K562 (cell line): Measurements from ENCODE around the gene LMO2. TPM values are rescaled to one million over a fixed set of nuclear protein-coding genes. Genes with fewer than 3 reads are reported as not detected.

ENCODE experiments used
- ATAC-seq: fragments of 200-7000 bp; cut with Tn5 transposase; 3 replicates; pipeline ENCODE4 v1.9.1; 2020; ENCODE audit warnings: moderate library complexity
- BruUV-seq: library from RNA; stranded (reverse); fragments of 400-500 nt; replicated peaks from 2 replicates; lab custom pipeline; 2021; lab: Mats Ljungman, UMichigan
- CTCF ChIA-PET: fragments of 300-600 bp; formaldehyde crosslinking; extraction: SDS; loops from one replicate; lab custom pipeline; 2021; ENCODE audit warnings: low intra/inter-chr PET ratio; lab: Yijun Ruan, JAX
- POLR2A ChIA-PET: fragments of 300-600, 350-650 bp; sonication (Branson Sonifier 250); formaldehyde crosslinking; extraction: SDS; loops from one replicate; lab custom pipeline; 2021; ENCODE audit warnings: antibody characterized with exemption, inconsistent platforms; lab: Yijun Ruan, JAX
- DNase-seq, 4 experiments: peaks; one replicate each; pipeline versions ENCODE4 v3.0.0 to v3.0.0-alpha.2; 2011 to 2018; ENCODE audit warnings: low spot score in 3 of 4, mixed read lengths in 3 of 4; ENCODE audit errors: extremely low read depth in 1 of 4
- FAIRE-seq: peaks from 2 replicates; lab custom pipeline; 2011; peaks lifted over from hg19 to GRCh38; lab: Jason Lieb, UNC
- H2AFZ ChIP-seq: 2 replicates; pipeline ENCODE4 v1.6.0; 2011; ENCODE audit warnings: low read depth, low read length, control low read depth, inconsistent platforms
- H3K27ac ChIP-seq: fragments of 200-600 bp; 3 replicates; pipeline ENCODE4 v1.8.0; 2011; ENCODE audit warnings: low read depth, mild to moderate bottlenecking, control low read depth, inconsistent platforms, low read length, moderate library complexity, mixed read lengths; ENCODE audit errors: extremely low read depth
- H3K27me3 ChIP-seq, 2 experiments: fragments of 300-600 bp in 1 of 2; 2 replicates in 1 of 2; 3 replicates in 1 of 2; pipeline versions ENCODE4 v1.6.0 to v1.8.0; 2011; ENCODE audit warnings: inconsistent platforms in 2 of 2, low read length in 2 of 2, mild to moderate bottlenecking in 1 of 2, mixed read lengths in 1 of 2, moderate library complexity in 1 of 2; ENCODE audit not compliant: control insufficient read depth in 2 of 2, insufficient read depth in 2 of 2
- H3K36me3 ChIP-seq: fragments of 300-600 bp; 3 replicates; pipeline ENCODE4 v1.8.0; 2011; ENCODE audit warnings: mild to moderate bottlenecking, low read length, inconsistent platforms; ENCODE audit not compliant: control insufficient read depth, insufficient read depth
- H3K4me1 ChIP-seq, 2 experiments: fragments of 200-600 bp in 1 of 2; replicated peaks in 1 of 2; 2 replicates in 1 of 2; 3 replicates in 1 of 2; pipeline versions ENCODE4 v1.5.1 to v1.8.0; 2011; ENCODE audit warnings: inconsistent platforms in 2 of 2, low read length in 2 of 2, mild to moderate bottlenecking in 1 of 2, mixed read lengths in 1 of 2, moderate library complexity in 1 of 2; ENCODE audit not compliant: control insufficient read depth in 2 of 2, insufficient read depth in 2 of 2
- H3K4me2 ChIP-seq: 2 replicates; pipeline ENCODE4 v1.6.1; 2011; ENCODE audit warnings: low read length, control low read depth, inconsistent platforms, mixed read lengths; ENCODE audit not compliant: insufficient read depth
- H3K4me3 ChIP-seq: fragments of 200-600 bp; sonication (generic), shearing (Covaris generic); 2 replicates; pipeline ENCODE4 v1.5.1; 2016; ENCODE audit warnings: control low read depth, inconsistent platforms
- H3K79me2 ChIP-seq: fragments of 200-600 bp; 3 replicates; pipeline ENCODE4 v1.8.0; 2011; ENCODE audit warnings: low read length, inconsistent platforms; ENCODE audit not compliant: control insufficient read depth, insufficient read depth
- H3K9ac ChIP-seq, 2 experiments: 2 replicates each; pipeline versions ENCODE4 v1.6.0 to v1.6.1; 2011; ENCODE audit warnings: low read depth in 2 of 2, low read length in 2 of 2, control low read depth in 1 of 2, inconsistent platforms in 1 of 2, mild to moderate bottlenecking in 1 of 2, mixed read lengths in 1 of 2; ENCODE audit not compliant: insufficient read depth in 1 of 2
- H3K9me1 ChIP-seq: one replicate; pipeline ENCODE4 v1.6.0; 2011; ENCODE audit warnings: inconsistent platforms, mild to moderate bottlenecking, low read length, moderate library complexity; ENCODE audit not compliant: control insufficient read depth, insufficient read depth
- H3K9me3 ChIP-seq: replicated peaks from 2 replicates; pipeline ENCODE4 v1.5.1; 2011; ENCODE audit warnings: low read depth, low read length, inconsistent platforms; ENCODE audit not compliant: control insufficient read depth, insufficient read depth
- H4K20me1 ChIP-seq: replicated peaks from 2 replicates; pipeline ENCODE4 v1.6.1; 2011; ENCODE audit warnings: low read length, inconsistent platforms, mixed read lengths; ENCODE audit not compliant: control insufficient read depth, insufficient read depth
- HMGN3 ChIP-seq: IDR thresholded peaks from 2 replicates; pipeline ENCODE4 v1.6.1; 2011; ENCODE audit warnings: borderline replicate concordance, low read depth, mild to moderate bottlenecking, mixed read lengths, low read length; ENCODE audit not compliant: insufficient read length; ENCODE audit errors: extremely low read depth
- POLR2H ChIP-seq: IDR thresholded peaks from 2 replicates; pipeline ENCODE4 v1.6.1; 2016; ENCODE audit warnings: missing genetic modification characterization, low read depth, mild to moderate bottlenecking, control low read depth, missing compliant biosample characterization, moderate library complexity
- WGBS: fragments of 100-300 bp; shearing (Covaris generic); methylation state at CpG from one replicate; pipeline ENCODE4 v1.1.6; 2016; ENCODE audit warnings: low coverage, mixed read lengths; ENCODE audit not compliant: insufficient coverage; ENCODE audit errors: missing lambda C conversion rate; 5-methylcytosine and 5-hydroxymethylcytosine counted together
- in situ Hi-C: fragments of 300-500 bp; cut with MboI; formaldehyde crosslinking; loops from 4 replicates; pipeline ENCODE4 v1.15.0; 2018; ENCODE audit warnings: inconsistent platforms, mixed read lengths
- intact Hi-C: fragments of 100-400 bp; cut with micrococcal nuclease; formaldehyde crosslinking; loops from 2 replicates; pipeline ENCODE4 v1.14.2; 2022
- polyA plus RNA-seq, 8 experiments: library from polyadenylated mRNA; depleted of rRNA in 4 of 8; stranded (reverse) in 5 of 8; unstranded in 3 of 8; fragments of >200 nt; fragmentation: Nextera tagmentation in 2 of 8; fragmentation: Illumina TruSeq in 1 of 8; extraction: Ambion mirVana in 2 of 8; extraction: Trizol in 1 of 8; gene quantifications; 2 replicates each; pipeline versions ENCODE4 v1.2.1 to v1.2.3, GENCODE V29; 2011 to 2014; ENCODE audit warnings: inconsistent platforms in 1 of 8, missing spikeins in 1 of 8
- total RNA-seq, 7 experiments: library from RNA; depleted of rRNA in 6 of 7; stranded (reverse); fragments of >200 nt in 6 of 7; fragmentation: Illumina TruSeq in 2 of 7; extraction: Trizol in 2 of 7; gene quantifications; 2 replicates each; pipeline versions ENCODE4 v1.2.1 to v1.2.3, GENCODE V29; 2011 to 2021; ENCODE audit warnings: low replicate concordance in 1 of 7
- TF ChIP-seq, protein P1 (sequence below), 2 experiments: fragments of 450-650 bp; IDR thresholded peaks; 2 replicates each; pipeline ENCODE4 v1.6.1; 2016

Gene LMO2
- total and polyA plus RNA-seq, 9 of the 15 experiments (the other 6 are each of a cell fraction or from before 2014, with no cell fraction given), result 6.9 to 126 (median 91.5) TPM

DNA sequence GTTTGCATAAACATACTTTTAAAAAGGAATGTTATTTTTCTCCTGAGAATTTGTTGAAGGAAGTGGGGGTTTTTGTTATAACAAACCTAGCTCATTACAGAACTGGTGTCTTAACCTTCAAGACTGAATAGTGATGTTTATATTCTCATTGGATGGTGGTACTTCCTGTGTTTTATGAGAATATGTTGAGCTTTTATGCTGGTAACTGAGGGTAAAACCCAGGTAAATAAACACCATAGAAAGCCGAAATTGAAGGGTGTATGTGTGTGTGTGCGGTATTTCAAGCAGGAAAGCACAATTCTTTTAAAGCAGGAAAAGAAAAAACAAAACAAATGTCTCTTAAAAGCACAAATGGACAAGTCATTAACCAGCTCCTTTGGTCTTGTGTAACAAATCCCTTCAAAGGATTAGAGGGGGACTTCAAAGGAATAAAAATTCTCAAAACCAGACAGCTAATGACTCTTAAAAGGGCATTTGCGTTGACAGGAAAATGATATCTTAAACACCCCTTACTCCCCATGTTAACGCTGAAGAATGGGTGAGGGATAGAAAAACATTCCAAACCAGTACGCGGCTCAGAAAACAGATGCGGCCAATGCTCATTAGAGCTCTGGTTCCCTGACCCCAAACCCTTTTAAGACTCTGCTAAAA lies 23.8 kb downstream of the LMO2 start:
- H3K27me3 ChIP-seq, result no peaks in the 10 kb centered on the region
- 0 out of 2 replicates have a peak, but pooled peaks have one; percentile 43 for TF ChIP-seq POLR2H
- TF ChIP-seq, protein P1, sequence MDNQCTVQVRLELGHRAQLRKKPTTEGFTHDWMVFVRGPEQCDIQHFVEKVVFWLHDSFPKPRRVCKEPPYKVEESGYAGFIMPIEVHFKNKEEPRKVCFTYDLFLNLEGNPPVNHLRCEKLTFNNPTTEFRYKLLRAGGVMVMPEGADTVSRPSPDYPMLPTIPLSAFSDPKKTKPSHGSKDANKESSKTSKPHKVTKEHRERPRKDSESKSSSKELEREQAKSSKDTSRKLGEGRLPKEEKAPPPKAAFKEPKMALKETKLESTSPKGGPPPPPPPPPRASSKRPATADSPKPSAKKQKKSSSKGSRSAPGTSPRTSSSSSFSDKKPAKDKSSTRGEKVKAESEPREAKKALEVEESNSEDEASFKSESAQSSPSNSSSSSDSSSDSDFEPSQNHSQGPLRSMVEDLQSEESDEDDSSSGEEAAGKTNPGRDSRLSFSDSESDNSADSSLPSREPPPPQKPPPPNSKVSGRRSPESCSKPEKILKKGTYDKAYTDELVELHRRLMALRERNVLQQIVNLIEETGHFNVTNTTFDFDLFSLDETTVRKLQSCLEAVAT (IDR thresholded peaks at IDR 0.05), result peak in 1 of 2 experiments; percentile 12; a peak in 1 of 4 replicates
- no peak for TF ChIP-seq HMGN3
- TF ChIP-seq, all 486 proteins: peak for 2
- peaks cover 52% of the 10 kb centered on the region for H3K36me3 ChIP-seq
- no peaks in the 10 kb centered on the region for H3K9me3 ChIP-seq
- ChIA-PET POLR2A (interaction anchor here (0.6 to 4.5 kb wide), 18 partner anchors 8 to 119 kb away, joined by 3 to 26 read pairs (median 4); partner anchors contain the start of genes FBXO3 and LMO2), CTCF (no interaction called here)
- H3K27ac ChIP-seq, result peak overlapping the region; percentile 75
- peak overlapping the region; percentile 94 for H3K4me2 ChIP-seq
- H2AFZ ChIP-seq, result peak overlapping the region; percentile 59; the same call in 1 of the 2 replicates
- FAIRE-seq, result peak; percentile 64
- peak overlapping the region; percentile 86 to 92; a peak in 3 of 4 replicates for H3K9ac ChIP-seq
- H3K79me2 ChIP-seq, result peaks cover 98% of the 10 kb centered on the region
- 2% methylated on average over 7 of the region's 7 CpGs for WGBS
- in situ Hi-C loops, result no loop called here
- no peak for DNase-seq
- no peaks in the 10 kb centered on the region for H3K9me1 ChIP-seq
- peak; percentile 2 for ATAC-seq
- H4K20me1 ChIP-seq, result no peaks in the 10 kb centered on the region
- TSS peak; percentile 38 for BruUV-seq
- intact Hi-C loops, result no loop called here
- H3K4me1 ChIP-seq, result peaks cover 30 to 32% of the 10 kb centered on the region in 2 experiments
- peak overlapping the region; percentile 75 for H3K4me3 ChIP-seq
